SK-N-MC (cell line): ENCODE data around the gene SLC5A11.

ENCODE experiments used
- DNase-seq: peaks from one replicate; pipeline ENCODE4 v3.0.0-alpha.2; 2011; ENCODE audit warnings: low read depth, low spot score
- H3K27ac ChIP-seq: fragments of 200-600 bp; sonication (generic); 2 replicates; pipeline ENCODE4 v1.5.1; 2016; ENCODE audit warnings: mixed run types
- H3K36me3 ChIP-seq: fragments of 200-600 bp; sonication (generic); 2 replicates; pipeline ENCODE4 v1.6.1; 2017; ENCODE audit warnings: antibody characterized with exemption, low read length, mixed read lengths; ENCODE audit not compliant: insufficient read depth
- H3K4me3 ChIP-seq: fragments of 200-600 bp; sonication (generic); 2 replicates; pipeline ENCODE4 v1.5.1; 2016
- H3K9ac ChIP-seq: fragments of 200-600 bp; sonication (generic); 2 replicates; pipeline ENCODE4 v1.8.0; 2017; ENCODE audit warnings: mixed run types, mixed read lengths; ENCODE audit not compliant: insufficient read length
- H3K9me3 ChIP-seq: fragments of 200-600 bp; sonication (generic); 2 replicates; pipeline ENCODE4 v1.6.1; 2017; ENCODE audit warnings: low read depth, mild to moderate bottlenecking, antibody characterized with exemption, low read length, moderate library complexity, mixed read lengths
- EZH2 ChIP-seq: fragments of 200-600 bp; sonication (generic); IDR thresholded peaks from one replicate; pipeline ENCODE4 v1.6.1; 2017; ENCODE audit warnings: antibody characterized with exemption
- FOXP2 ChIP-seq: optimal IDR thresholded peaks from 2 replicates; pipeline ENCODE3; 2011; ENCODE audit warnings: mild to moderate bottlenecking, moderate library complexity; ENCODE audit not compliant: insufficient read depth; ENCODE audit errors: extremely low read length, control extremely low read depth
- POLR2AphosphoS5 ChIP-seq: IDR thresholded peaks from 2 replicates; pipeline ENCODE4 v1.6.1; 2012; ENCODE audit warnings: mild to moderate bottlenecking, low read depth, low read length, borderline replicate concordance

Gene SLC5A11

GRCh38 chr16:24917891-24918290 lies 72.1 kb downstream of the SLC5A11 start:
- Histone ChIP-seq H3K9me3 (no peaks in the 10 kb centered on the region), H3K27ac (no peak overlapping the region), H3K4me3 (no peak overlapping the region), H3K9ac (no peak overlapping the region), H3K36me3 (peaks cover 6% of the 10 kb centered on the region; the same call in 1 of the 2 replicates)
- TF ChIP-seq POLR2AphosphoS5 (no peak), EZH2 (no peak), FOXP2 (no peak)
- DNase-seq, result no peak

- no peak overlapping the region for H3K9ac ChIP-seq
- TF ChIP-seq POLR2AphosphoS5 (no peak), FOXP2 (no peak), EZH2 (no peak)
- H3K27ac ChIP-seq, result no peak overlapping the region
- no peak for DNase-seq
- H3K9me3 ChIP-seq, result no peaks in the 10 kb centered on the region
- no peak overlapping the region for H3K4me3 ChIP-seq
- peaks cover 6% of the 10 kb centered on the region; the same call in 1 of the 2 replicates for H3K36me3 ChIP-seq
Observed at GRCh38 chr16:24918641-24919040, 72.9 kb downstream of the SLC5A11 start.

GRCh38 chr16:24919536-24919935 lies 73.8 kb downstream of the SLC5A11 start:
- TF ChIP-seq EZH2, result no peak
- TF ChIP-seq FOXP2, result no peak
- no peak for TF ChIP-seq POLR2AphosphoS5
- no peaks in the 10 kb centered on the region for H3K9me3 ChIP-seq
- H3K9ac ChIP-seq, result no peak overlapping the region
- no peak overlapping the region for H3K27ac ChIP-seq
- DNase-seq, result no peak
- peaks cover 6% of the 10 kb centered on the region; the same call in 1 of the 2 replicates for H3K36me3 ChIP-seq
- no peak overlapping the region for H3K4me3 ChIP-seq

- Histone ChIP-seq H3K27ac (no peak overlapping the region), H3K4me3 (no peak overlapping the region), H3K9ac (no peak overlapping the region), H3K36me3 (peaks cover 6% of the 10 kb centered on the region; the same call in 1 of the 2 replicates), H3K9me3 (no peaks in the 10 kb centered on the region)
- DNase-seq, result no peak
- TF ChIP-seq POLR2AphosphoS5, result no peak
- no peak for TF ChIP-seq FOXP2
- no peak for TF ChIP-seq EZH2
Observed at GRCh38 chr16:24920568-24920967, 74.8 kb downstream of the SLC5A11 start.

- no peak for DNase-seq
- Histone ChIP-seq H3K36me3 (peaks cover 6% of the 10 kb centered on the region; the same call in 1 of the 2 replicates), H3K4me3 (no peak overlapping the region), H3K9ac (no peak overlapping the region), H3K9me3 (no peaks in the 10 kb centered on the region), H3K27ac (no peak overlapping the region)
- TF ChIP-seq EZH2 (no peak), POLR2AphosphoS5 (no peak), FOXP2 (no peak)
Observed at GRCh38 chr16:24921229-24921628, 75.5 kb downstream of the SLC5A11 start.

GRCh38 chr16:24925163-24925562 lies 79.4 kb downstream of the SLC5A11 start:
- no peak for TF ChIP-seq POLR2AphosphoS5
- no peak for TF ChIP-seq FOXP2
- TF ChIP-seq EZH2, result no peak
- Histone ChIP-seq H3K9ac (no peak overlapping the region), H3K36me3 (peaks cover 4% of the 10 kb centered on the region), H3K4me3 (no peak overlapping the region), H3K27ac (no peak overlapping the region), H3K9me3 (no peaks in the 10 kb centered on the region)
- DNase-seq, result no peak

GRCh38 chr16:24929409-24929808 lies 83.6 kb downstream of the SLC5A11 start:
- Histone ChIP-seq H3K9ac (no peak overlapping the region), H3K27ac (no peak overlapping the region), H3K9me3 (no peaks in the 10 kb centered on the region), H3K36me3 (peaks cover 13% of the 10 kb centered on the region), H3K4me3 (no peak overlapping the region)
- no peak for DNase-seq
- TF ChIP-seq FOXP2 (no peak), EZH2 (no peak), POLR2AphosphoS5 (no peak)

- peaks cover 17% of the 10 kb centered on the region for H3K36me3 ChIP-seq
- TF ChIP-seq POLR2AphosphoS5 (no peak), FOXP2 (no peak), EZH2 (no peak)
- H3K4me3 ChIP-seq, result no peak overlapping the region
- no peak overlapping the region for H3K9ac ChIP-seq
- H3K27ac ChIP-seq, result no peak overlapping the region
- DNase-seq, result no peak
- no peaks in the 10 kb centered on the region for H3K9me3 ChIP-seq
Observed at GRCh38 chr16:24930440-24930839, 84.7 kb downstream of the SLC5A11 start.

- no peak overlapping the region for H3K9ac ChIP-seq
- TF ChIP-seq EZH2 (no peak), POLR2AphosphoS5 (no peak), FOXP2 (no peak)
- peaks cover 18% of the 10 kb centered on the region for H3K36me3 ChIP-seq
- H3K9me3 ChIP-seq, result no peaks in the 10 kb centered on the region
- H3K27ac ChIP-seq, result no peak overlapping the region
- H3K4me3 ChIP-seq, result no peak overlapping the region
- no peak for DNase-seq
Observed at GRCh38 chr16:24931091-24931490, 85.3 kb downstream of the SLC5A11 start.
